Skeletal muscle satellite cell (primary cell): Measurements from ENCODE around the gene COL24A1.

Source experiments
- H3K27me3 ChIP-seq: 2 replicates; pipeline ENCODE4 v1.7.0; 2013; ENCODE audit warnings: low read length; ENCODE audit not compliant: control insufficient read depth, insufficient read depth
- H3K36me3 ChIP-seq: 2 replicates; pipeline ENCODE4 v1.7.0; 2013; ENCODE audit warnings: mild to moderate bottlenecking, control low read depth, low read length; ENCODE audit not compliant: insufficient read depth
- H3K4me1 ChIP-seq: 2 replicates; pipeline ENCODE4 v1.7.0; 2013; ENCODE audit warnings: low read length; ENCODE audit not compliant: control insufficient read depth, insufficient read depth
- H3K4me2 ChIP-seq: 2 replicates; pipeline ENCODE4 v1.7.0; 2013; ENCODE audit warnings: mild to moderate bottlenecking, low read length
- H3K4me3 ChIP-seq: 2 replicates; pipeline ENCODE4 v1.7.0; 2013; ENCODE audit warnings: low read length
- H3K9ac ChIP-seq: 2 replicates; pipeline ENCODE4 v1.7.0; 2013; ENCODE audit warnings: mild to moderate bottlenecking, low read depth, low read length, moderate library complexity
- H3K9me3 ChIP-seq: replicated peaks from 2 replicates; pipeline ENCODE4 v1.7.0; 2013; ENCODE audit warnings: mild to moderate bottlenecking, control low read depth, low read length

Gene COL24A1

DNA sequence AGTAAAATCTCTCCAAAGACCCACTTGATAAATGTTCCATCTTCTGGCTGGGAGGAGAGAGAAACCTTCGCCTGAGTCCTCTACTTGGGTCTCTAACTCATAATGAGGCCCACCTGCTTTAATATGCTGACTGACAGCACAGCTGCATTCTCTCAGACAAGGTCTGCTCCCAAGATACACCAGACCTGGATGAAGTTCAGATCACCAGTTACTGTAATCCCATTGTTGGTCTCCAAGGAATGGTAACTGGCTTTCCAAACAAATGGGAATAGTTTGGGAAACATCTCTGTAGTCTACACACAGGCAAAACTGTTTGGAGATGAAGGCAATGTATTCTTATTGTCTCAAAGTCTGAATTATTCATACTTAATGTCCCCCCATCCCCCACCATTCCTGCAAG, 27.9 kb upstream of the COL24A1 start:
- Histone ChIP-seq H3K9me3 (no peaks in the 10 kb centered on the region), H3K4me2 (no peak overlapping the region), H3K4me1 (no peaks in the 10 kb centered on the region), H3K4me3 (no peak overlapping the region), H3K27me3 (peaks cover 4% of the 10 kb centered on the region), H3K9ac (no peak overlapping the region), H3K36me3 (no peaks in the 10 kb centered on the region)

DNA sequence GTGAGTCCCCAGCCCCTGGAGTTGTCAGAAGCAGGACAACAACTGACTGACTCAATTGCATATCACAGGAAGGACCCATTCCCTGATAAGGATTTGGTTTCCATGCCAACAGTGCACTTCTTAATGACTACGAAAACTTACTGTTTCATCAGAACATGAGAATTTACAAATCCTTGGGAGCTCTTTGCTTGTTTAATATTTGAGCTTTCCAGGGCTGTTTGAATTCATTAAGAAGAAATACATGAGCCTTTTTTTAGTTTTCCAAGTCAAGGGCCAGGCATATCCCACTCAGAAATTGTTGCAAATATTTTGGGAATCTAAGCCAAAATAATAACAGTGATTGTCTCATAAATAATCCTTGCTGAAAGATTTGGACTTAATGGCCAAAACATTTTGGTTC, 27.2 kb upstream of the COL24A1 start:
- Histone ChIP-seq H3K4me1 (no peaks in the 10 kb centered on the region), H3K9ac (no peak overlapping the region), H3K9me3 (no peaks in the 10 kb centered on the region), H3K27me3 (peaks cover 4% of the 10 kb centered on the region), H3K4me3 (no peak overlapping the region), H3K36me3 (no peaks in the 10 kb centered on the region), H3K4me2 (no peak overlapping the region)

DNA sequence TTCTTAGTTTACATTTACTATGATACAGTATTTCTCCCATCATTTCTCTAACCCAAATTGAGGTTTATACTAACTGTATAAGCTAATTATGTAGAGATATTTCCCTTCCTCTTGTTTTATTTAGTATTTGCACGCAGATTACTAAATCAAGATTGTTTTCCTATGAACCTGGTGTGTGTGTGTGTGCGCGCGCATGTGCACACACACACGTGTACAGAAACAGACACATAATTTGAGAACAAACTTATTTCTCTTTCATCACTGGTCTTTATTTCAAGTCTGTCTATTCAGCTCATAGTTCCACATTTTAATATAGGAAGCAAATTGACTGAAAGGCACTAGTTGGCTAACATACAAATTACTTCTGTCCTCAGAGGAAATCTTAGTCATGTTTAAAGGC, 19.7 kb upstream of the COL24A1 start:
- Histone ChIP-seq H3K27me3 (no peaks in the 10 kb centered on the region), H3K4me2 (no peak overlapping the region), H3K4me3 (no peak overlapping the region), H3K9me3 (no peaks in the 10 kb centered on the region), H3K4me1 (no peaks in the 10 kb centered on the region), H3K9ac (no peak overlapping the region), H3K36me3 (no peaks in the 10 kb centered on the region)

DNA sequence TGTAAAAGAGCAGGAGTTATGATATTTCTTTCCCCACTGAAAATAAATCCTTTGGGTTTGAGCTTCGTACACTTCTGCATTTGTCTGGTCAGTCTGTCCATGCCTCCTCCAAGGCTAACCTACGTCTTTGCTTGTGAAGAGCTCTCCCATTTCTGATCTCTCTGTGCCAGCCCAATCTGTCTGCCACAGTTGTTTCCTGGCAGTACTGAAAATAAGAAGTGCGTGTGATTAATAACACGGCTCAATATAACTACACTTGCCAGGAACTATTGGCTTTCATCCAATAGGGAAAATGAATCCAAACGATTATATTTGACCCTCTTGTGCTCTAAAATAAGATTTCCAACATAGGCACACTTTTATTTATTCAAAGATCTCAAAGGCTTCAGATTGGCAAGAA, 19.2 kb upstream of the COL24A1 start:
- H3K9me3 ChIP-seq = no peaks in the 10 kb centered on the region
- H3K4me1 ChIP-seq = no peaks in the 10 kb centered on the region
- no peak overlapping the region for H3K4me3 ChIP-seq
- H3K36me3 ChIP-seq = no peaks in the 10 kb centered on the region
- no peaks in the 10 kb centered on the region for H3K27me3 ChIP-seq
- no peak overlapping the region for H3K9ac ChIP-seq
- no peak overlapping the region for H3K4me2 ChIP-seq

DNA sequence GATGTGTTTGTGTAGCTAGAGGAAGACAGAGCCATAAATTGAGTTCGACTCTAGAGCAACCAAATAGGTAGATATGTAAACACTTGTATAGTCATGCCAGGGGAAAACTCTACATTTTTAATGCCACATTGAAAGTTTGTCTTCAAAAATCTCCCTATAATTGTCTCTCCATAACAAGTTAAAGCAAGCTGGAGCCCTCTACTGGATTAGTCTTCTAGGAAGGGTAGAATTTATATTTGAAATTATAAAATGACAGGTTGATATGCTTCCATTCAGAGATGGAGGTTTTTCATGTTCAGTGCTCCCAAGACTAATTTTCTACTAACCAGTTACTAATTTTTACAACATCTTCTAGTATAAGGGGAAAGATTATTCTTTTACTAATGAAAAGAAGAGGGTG, 13.1 kb upstream of the COL24A1 start:
- Histone ChIP-seq H3K4me1 (no peaks in the 10 kb centered on the region), H3K4me2 (no peak overlapping the region), H3K27me3 (no peaks in the 10 kb centered on the region), H3K36me3 (no peaks in the 10 kb centered on the region), H3K4me3 (no peak overlapping the region), H3K9ac (no peak overlapping the region), H3K9me3 (no peaks in the 10 kb centered on the region)

DNA sequence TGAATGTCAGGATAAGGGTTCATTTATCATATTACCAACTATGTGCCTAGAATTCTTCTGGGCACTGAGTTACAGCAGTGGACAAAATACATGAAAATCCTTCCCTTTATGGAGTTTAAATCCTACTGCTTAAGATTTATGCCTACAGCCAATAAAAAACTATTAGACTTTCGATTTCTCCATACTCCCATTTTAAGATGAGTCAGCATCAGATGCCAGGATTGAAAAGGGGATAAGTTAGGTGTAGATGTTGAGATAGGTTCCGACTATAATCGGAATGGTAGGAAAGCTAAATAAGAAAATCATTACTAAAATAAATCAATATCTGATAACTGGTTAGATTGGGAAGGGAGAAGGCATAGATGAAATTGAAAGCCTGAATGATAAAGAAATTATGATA, 3.2 kb upstream of the COL24A1 start:
- Histone ChIP-seq H3K27me3 (peaks cover 6% of the 10 kb centered on the region), H3K9ac (no peak overlapping the region), H3K36me3 (no peaks in the 10 kb centered on the region), H3K9me3 (no peaks in the 10 kb centered on the region), H3K4me1 (peaks cover 15% of the 10 kb centered on the region), H3K4me2 (no peak overlapping the region), H3K4me3 (no peak overlapping the region)

DNA sequence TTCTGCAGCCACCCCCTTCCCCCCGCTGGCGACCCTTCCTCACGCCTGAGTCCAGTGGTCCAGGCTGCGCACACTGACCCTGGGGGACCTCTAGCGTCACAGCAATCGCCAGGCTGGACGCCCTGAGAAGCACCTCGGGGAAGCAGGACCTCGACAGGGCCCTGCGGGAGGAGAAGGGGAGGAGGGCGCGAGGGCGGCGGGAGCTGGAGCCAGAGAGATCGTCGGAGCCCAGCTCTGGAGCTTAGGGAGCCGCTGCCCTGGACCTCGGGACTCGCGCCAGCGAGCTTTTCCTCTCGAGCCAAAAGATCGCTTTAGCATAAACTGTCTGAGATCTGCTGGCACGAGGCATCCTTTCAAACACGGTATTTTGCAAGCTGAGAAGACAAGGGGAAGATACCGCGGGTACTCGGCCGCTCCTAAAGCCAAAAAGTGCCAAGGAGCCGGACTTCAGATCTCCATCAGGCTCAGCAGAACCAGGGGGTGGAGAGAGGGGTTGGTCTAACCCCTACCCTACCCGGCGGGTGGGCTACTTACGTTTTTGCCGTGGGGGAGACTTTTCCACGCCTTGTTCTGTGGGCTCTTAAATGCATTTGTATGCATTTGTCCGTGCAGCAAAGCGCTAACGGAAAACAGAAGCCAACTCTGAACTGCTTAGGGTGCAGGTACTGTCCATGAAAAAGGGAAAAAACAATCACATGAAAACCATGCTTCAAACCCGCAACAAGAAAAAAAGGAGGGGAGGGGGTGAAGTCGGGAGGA, 586 bp downstream of the COL24A1 start:
- Histone ChIP-seq H3K27me3 (peaks cover 7% of the 10 kb centered on the region), H3K9ac (peak overlapping the region; percentile 55), H3K4me3 (peak overlapping the region; percentile 69)

DNA sequence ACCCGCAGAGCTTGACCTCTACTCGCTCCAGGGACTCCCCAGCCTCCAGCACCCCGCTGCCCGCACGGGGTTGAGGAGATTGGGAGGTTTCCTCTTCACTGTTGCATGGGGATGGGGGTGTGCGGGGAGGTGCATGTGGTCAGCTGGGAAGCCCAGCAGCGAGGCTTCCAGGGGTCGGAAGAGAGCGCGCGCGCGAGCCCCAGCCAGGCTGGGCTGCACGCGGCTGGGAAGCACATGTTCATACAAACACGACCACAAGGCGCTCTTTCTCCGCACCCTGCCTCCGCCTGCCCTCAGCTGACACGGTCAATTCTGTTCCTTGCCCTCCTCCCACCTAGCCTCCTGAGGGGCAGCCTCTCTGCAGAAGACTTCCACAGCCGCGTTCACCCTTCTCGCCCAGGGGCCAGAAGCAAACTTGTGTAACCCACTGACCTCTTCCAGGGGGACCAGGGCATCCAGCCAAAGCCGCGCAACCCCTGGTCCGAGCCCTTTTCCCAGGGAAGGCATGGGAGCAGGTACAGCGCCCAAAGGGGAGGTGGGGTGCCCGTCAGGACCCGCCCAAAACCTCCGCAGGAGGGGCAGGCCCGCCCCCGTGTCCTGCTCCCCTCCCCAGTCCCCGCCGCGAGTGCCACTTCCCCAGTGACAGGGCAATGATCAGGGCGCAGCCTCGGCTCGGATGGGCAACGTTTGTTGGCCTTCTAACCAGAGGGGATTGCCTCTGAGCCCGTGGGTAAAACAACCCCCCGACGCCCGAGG, 1.3 kb downstream of the COL24A1 start:
- H3K36me3 ChIP-seq = no peaks in the 10 kb centered on the region
- H3K9me3 ChIP-seq = no peaks in the 10 kb centered on the region
- H3K9ac ChIP-seq = no peak overlapping the region
- peaks cover 7% of the 10 kb centered on the region for H3K27me3 ChIP-seq
- peak overlapping the region; percentile 94 for H3K4me2 ChIP-seq
- H3K4me3 ChIP-seq = peak overlapping the region; percentile 69
- peaks cover 35% of the 10 kb centered on the region for H3K4me1 ChIP-seq

More for the DNA sequence above, 586 bp downstream of the COL24A1 start:
- Histone ChIP-seq H3K9me3 (no peaks in the 10 kb centered on the region), H3K4me1 (peaks cover 27% of the 10 kb centered on the region), H3K4me2 (peak overlapping the region; percentile 94), H3K36me3 (no peaks in the 10 kb centered on the region)

DNA sequence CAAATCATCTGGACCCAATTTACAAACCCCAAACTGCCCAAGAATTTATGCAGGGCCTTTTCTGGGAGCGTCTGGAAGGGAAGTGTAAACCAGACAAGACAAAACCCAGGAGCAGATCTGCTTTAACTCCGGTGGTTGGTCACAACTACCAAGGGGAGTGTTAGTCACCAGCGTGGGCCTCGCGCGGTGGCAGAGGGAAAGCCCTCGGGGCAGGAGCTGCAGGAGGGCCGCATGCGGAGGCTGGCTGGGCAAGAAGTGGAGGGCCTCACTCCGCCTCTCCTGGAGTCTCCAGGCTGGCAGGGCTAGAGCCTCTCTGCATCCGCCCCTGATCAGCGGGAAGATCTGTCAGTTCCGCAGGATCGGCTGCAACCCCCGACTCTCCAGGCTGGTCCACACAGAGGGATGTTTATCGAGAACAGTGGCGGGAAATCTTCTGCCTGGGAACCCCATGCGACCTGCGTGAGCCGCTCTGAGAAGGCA, 2.0 kb downstream of the COL24A1 start:
- peaks cover 39% of the 10 kb centered on the region for H3K4me1 ChIP-seq
- no peaks in the 10 kb centered on the region for H3K9me3 ChIP-seq
- no peak overlapping the region for H3K9ac ChIP-seq
- H3K36me3 ChIP-seq = no peaks in the 10 kb centered on the region
- H3K4me2 ChIP-seq = peak overlapping the region; percentile 94
- peaks cover 7% of the 10 kb centered on the region for H3K27me3 ChIP-seq
- no peak overlapping the region for H3K4me3 ChIP-seq

DNA sequence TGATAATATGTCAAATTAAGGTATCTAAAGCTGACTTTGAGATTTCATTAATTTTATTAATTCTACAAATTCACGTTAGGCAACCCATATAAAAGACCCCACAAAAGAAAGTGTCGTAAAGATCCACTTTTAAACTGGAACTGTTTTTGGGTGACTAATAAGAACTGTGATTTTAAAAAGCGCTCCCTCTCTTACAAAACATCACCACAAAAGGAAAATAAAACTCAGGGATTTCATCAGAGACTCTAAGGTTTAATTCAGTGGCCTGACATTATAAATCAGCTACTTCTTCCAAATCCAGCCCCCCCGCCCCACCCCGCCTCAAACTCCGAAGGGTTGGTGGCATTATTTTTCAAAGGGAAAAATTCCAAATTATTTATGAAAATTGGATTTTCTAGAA, 2.7 kb downstream of the COL24A1 start:
- Histone ChIP-seq H3K36me3 (no peaks in the 10 kb centered on the region), H3K4me1 (peaks cover 39% of the 10 kb centered on the region), H3K4me3 (no peak overlapping the region), H3K4me2 (no peak overlapping the region), H3K9me3 (no peaks in the 10 kb centered on the region), H3K9ac (no peak overlapping the region), H3K27me3 (peaks cover 7% of the 10 kb centered on the region)

DNA sequence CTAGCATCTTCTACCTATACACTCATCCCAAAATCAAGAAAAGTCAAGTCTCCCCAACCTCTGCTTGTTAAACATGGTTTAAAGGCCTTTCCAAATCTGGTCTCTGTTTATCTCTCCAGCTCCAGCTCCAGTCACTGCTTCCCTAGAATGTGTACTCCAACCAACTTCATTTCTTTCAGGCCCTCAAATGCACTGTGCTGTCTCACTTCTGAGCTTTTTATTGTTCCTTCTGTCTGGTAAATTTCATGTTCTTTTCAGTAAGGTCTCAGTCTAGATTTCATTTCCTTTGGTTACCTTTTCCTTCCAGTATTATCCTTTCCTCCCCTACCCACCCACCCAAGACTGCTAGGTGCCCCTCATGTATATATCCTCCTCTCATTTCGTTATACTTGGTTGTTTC, 3.7 kb downstream of the COL24A1 start:
- no peaks in the 10 kb centered on the region for H3K36me3 ChIP-seq
- no peak overlapping the region for H3K4me2 ChIP-seq
- no peaks in the 10 kb centered on the region for H3K9me3 ChIP-seq
- H3K9ac ChIP-seq = no peak overlapping the region
- no peak overlapping the region for H3K4me3 ChIP-seq
- H3K4me1 ChIP-seq = peaks cover 39% of the 10 kb centered on the region
- peaks cover 7% of the 10 kb centered on the region for H3K27me3 ChIP-seq
